ENCODE results near the gene TMEM154.

The TMEM154 gene

GRCh38 chr4:152591396-152591795, 88.4 kb downstream of the TMEM154 start (continued):
- TF ChIP-seq PATZ1 (tag by site-specific recombination; IDR thresholded peaks at IDR 0.05) (peak; percentile 38; the same call in 1 of the 2 replicates), ZNF366 (tag by site-specific recombination; conservative IDR thresholded peaks at IDR 0.05) (peak; percentile 75), ZNF10 (tag by site-specific recombination; IDR thresholded peaks at IDR 0.05) (peak; percentile 89), GLIS1 (tag by site-specific recombination; IDR thresholded peaks at IDR 0.05) (peak; percentile 57), ZBTB6 (tag by site-specific recombination; IDR thresholded peaks at IDR 0.05) (peak; percentile 46; the same call in 1 of the 2 replicates), TSHZ1 (tag by site-specific recombination; IDR thresholded peaks at IDR 0.05; ENCODE audit: borderline replicate concordance) (peak; percentile 72; the same call in 1 of the 2 replicates), ZEB2 (tag by site-specific recombination; IDR thresholded peaks at IDR 0.05) (peak; percentile 75), HIC1 (tag by site-specific recombination; IDR thresholded peaks at IDR 0.05) (no peak), PRDM10 (tag by site-specific recombination; IDR thresholded peaks at IDR 0.05) (peak; percentile 53; the same call in 1 of the 2 replicates), ATF2 (tag by site-specific recombination; IDR thresholded peaks at IDR 0.05; ENCODE audit: low read depth) (peak; percentile 64; the same call in 1 of the 2 replicates), ZNF677 (tag by site-specific recombination; IDR thresholded peaks at IDR 0.05) (no peak), KLF8 (tag by site-specific recombination; IDR thresholded peaks at IDR 0.05) (0 out of 2 replicates have a peak, but pooled peaks have one; percentile 27), ZNF629 (tag by site-specific recombination; IDR thresholded peaks at IDR 0.05) (peak; percentile 91), ZBTB17 (tag by site-specific recombination; IDR thresholded peaks at IDR 0.05) (peak; percentile 74), ZNF561 (tag by site-specific recombination; IDR thresholded peaks at IDR 0.05; ENCODE audit: borderline replicate concordance) (0 out of 2 replicates have a peak, but pooled peaks have one; percentile 44), INSM2 (tag by site-specific recombination; IDR thresholded peaks at IDR 0.05) (peak; percentile 87), IKZF3 (tag by site-specific recombination; IDR thresholded peaks at IDR 0.05) (0 out of 2 replicates have a peak, but pooled peaks have one; percentile 63), ZBTB44 (tag by site-specific recombination; IDR thresholded peaks at IDR 0.05) (peak; percentile 95), ZNF24 (tag by site-specific recombination; IDR thresholded peaks at IDR 0.05) (peak; percentile 47; the same call in 1 of the 2 replicates)
